PC-9 (cell line): ENCODE data around the gene ICA1. TPM values are rescaled to one million over a fixed set of nuclear protein-coding genes. Genes with fewer than 3 reads are reported as not detected.
"Not testable (repeated sequence)": the region's sequence is repeated elsewhere in the genome, so short reads cannot be mapped to it uniquely, and the experiment has no call there.

ENCODE experiments used
- BruUV-seq: library from RNA; stranded (reverse); fragments of 400-500 nt; replicated peaks from 2 replicates; lab custom pipeline; 2021; lab: Mats Ljungman, UMichigan
- CTCF ChIA-PET: fragments of 300-600 bp; sonication (Branson Sonifier 250); formaldehyde crosslinking; loops from one replicate; lab custom pipeline; 2022; ENCODE audit warnings: antibody characterized with exemption; lab: Charles Lee
- POLR2A ChIA-PET: fragments of 300-600 bp; sonication (Branson Sonifier 250); formaldehyde crosslinking; loops from one replicate; lab custom pipeline; 2022; ENCODE audit warnings: antibody characterized with exemption; ENCODE audit not compliant: unreplicated experiment; lab: Charles Lee
- DNase-seq, 2 experiments: peaks; one replicate each; pipeline versions ENCODE4 v3.0.0 to v3.0.0-alpha.2; 2015 to 2022; ENCODE audit warnings: mixed read lengths in 1 of 2
- H2AFZ ChIP-seq: fragments of 200-600 bp; sonication (generic); 2 replicates; pipeline ENCODE4 v1.8.1; 2017; ENCODE audit warnings: antibody characterized with exemption
- H3F3A ChIP-seq: fragments of 200-600 bp; sonication (generic); 2 replicates; pipeline ENCODE4 v1.8.1; 2017; ENCODE audit warnings: antibody characterized with exemption, mild to moderate bottlenecking, low read depth; ENCODE audit not compliant: insufficient read depth
- H3K27ac ChIP-seq: fragments of 200-600 bp; sonication (generic); 2 replicates; pipeline ENCODE4 v1.6.1; 2016; ENCODE audit warnings: mixed run types
- H3K27me3 ChIP-seq: fragments of 200-600 bp; sonication (generic); 2 replicates; pipeline ENCODE4 v1.6.1; 2016; ENCODE audit warnings: low read depth, mixed run types; ENCODE audit not compliant: insufficient read depth
- H3K36me3 ChIP-seq: fragments of 200-600 bp; sonication (generic); 2 replicates; pipeline ENCODE4 v1.6.1; 2016; ENCODE audit warnings: low read depth, mixed run types
- H3K4me1 ChIP-seq: fragments of 200-600 bp; sonication (generic); replicated peaks from 2 replicates; pipeline ENCODE4 v1.6.1; 2016; ENCODE audit warnings: mixed run types; ENCODE audit not compliant: insufficient read depth
- H3K4me2 ChIP-seq: fragments of 200-600 bp; sonication (generic); 2 replicates; pipeline ENCODE4 v1.6.1; 2017; ENCODE audit warnings: mixed run types
- H3K4me3 ChIP-seq: fragments of 200-600 bp; sonication (generic); 2 replicates; pipeline ENCODE4 v1.6.1; 2016; ENCODE audit warnings: mixed run types
- H3K79me2 ChIP-seq: fragments of 200-600 bp; sonication (generic); 2 replicates; pipeline ENCODE4 v1.6.1; 2017; ENCODE audit warnings: low read depth, mixed run types
- H3K9me2 ChIP-seq: fragments of 200-600 bp; sonication (generic); 2 replicates; pipeline ENCODE4 v1.8.1; 2017; ENCODE audit warnings: mild to moderate bottlenecking; ENCODE audit not compliant: insufficient read depth
- H3K9me3 ChIP-seq: fragments of 200-600 bp; sonication (generic); 2 replicates; pipeline ENCODE4 v1.8.1; 2016; ENCODE audit warnings: low read depth; ENCODE audit not compliant: insufficient read depth
- H4K20me1 ChIP-seq: fragments of 200-600 bp; sonication (generic); 2 replicates; pipeline ENCODE4 v1.8.1; 2017; ENCODE audit not compliant: insufficient read depth
- CTCF ChIP-seq: fragments of 200-600 bp; sonication (generic); conservative IDR thresholded peaks from 2 replicates; pipeline ENCODE4 v1.6.1; 2017; ENCODE audit warnings: mixed run types, antibody characterized with exemption, mild to moderate bottlenecking, moderate library complexity
- EZH2 ChIP-seq: fragments of 200-600 bp; sonication (generic); IDR thresholded peaks from 2 replicates; pipeline ENCODE4 v1.8.0; 2017; ENCODE audit warnings: antibody characterized with exemption, low read depth
- intact Hi-C: fragments of 100-400 bp; cut with micrococcal nuclease; formaldehyde crosslinking; loops from one replicate; pipeline ENCODE4 v1.10.0; 2022; ENCODE audit not compliant: unreplicated experiment
- total RNA-seq: library from RNA; stranded (reverse); gene quantifications from 2 replicates; pipeline ENCODE4 v1.2.3, GENCODE V29; 2021

The ICA1 gene
- total RNA-seq, 1 experiment from 2014 or later = 33.8 TPM

GRCh38 chr7:8249121-8249520 is 12.8 kb downstream of the ICA1 start:
- H3K4me1 ChIP-seq = no peaks in the 10 kb centered on the region
- H3K27me3 ChIP-seq = no peaks in the 10 kb centered on the region
- ChIA-PET CTCF (no interaction called here), POLR2A (no interaction called here)
- BruUV-seq = no TSS peak
- intact Hi-C loops = no loop called here
- H3K36me3 ChIP-seq = no peaks in the 10 kb centered on the region
- H3K4me3 ChIP-seq = no peak overlapping the region
- no peak for DNase-seq
- no peaks in the 10 kb centered on the region for H3K9me3 ChIP-seq
- H3K9me2 ChIP-seq = no peaks in the 10 kb centered on the region
- no peak for TF ChIP-seq EZH2
- TF ChIP-seq CTCF = no peak
- H3K79me2 ChIP-seq = no peaks in the 10 kb centered on the region
- no peak overlapping the region for H3K4me2 ChIP-seq
- no peaks in the 10 kb centered on the region for H3F3A ChIP-seq
- no peak overlapping the region for H2AFZ ChIP-seq
- no peak overlapping the region for H3K27ac ChIP-seq
- H4K20me1 ChIP-seq = no peaks in the 10 kb centered on the region

GRCh38 chr7:8246020-8246419 is 15.9 kb downstream of the ICA1 start:
- H3K4me3 ChIP-seq = no peak overlapping the region
- no peaks in the 10 kb centered on the region for H3K4me1 ChIP-seq
- no peaks in the 10 kb centered on the region for H3K27me3 ChIP-seq
- H3K4me2 ChIP-seq = no peak overlapping the region
- TF ChIP-seq EZH2 = no peak
- no peak for TF ChIP-seq CTCF
- CTCF ChIA-PET = no interaction called here
- H3K9me2 ChIP-seq = no peaks in the 10 kb centered on the region
- no peaks in the 10 kb centered on the region for H3F3A ChIP-seq
- H3K36me3 ChIP-seq = no peaks in the 10 kb centered on the region
- H4K20me1 ChIP-seq = no peaks in the 10 kb centered on the region
- no peak overlapping the region for H2AFZ ChIP-seq
- intact Hi-C loops = no loop called here
- no peak overlapping the region for H3K27ac ChIP-seq
- no peaks in the 10 kb centered on the region for H3K79me2 ChIP-seq
- H3K9me3 ChIP-seq = 0 out of 2 replicates have a peak, but pooled peaks cover 3% of the 10 kb centered on the region
- DNase-seq = no peak
- POLR2A ChIA-PET = no interaction called here
- BruUV-seq = no TSS peak

- H2AFZ ChIP-seq, H3K9me3 ChIP-seq, H3K79me2 ChIP-seq, BruUV-seq, DNase-seq, CTCF ChIA-PET, H3K27me3 ChIP-seq, H3K4me2 ChIP-seq, H3K9me2 ChIP-seq, H3K4me1 ChIP-seq, H3K36me3 ChIP-seq, H3F3A ChIP-seq, H3K27ac ChIP-seq, H3K4me3 ChIP-seq, intact Hi-C loops, POLR2A ChIA-PET, H4K20me1 ChIP-seq: not testable (repeated sequence)
These were observed 16.9 kb downstream of the ICA1 start for GRCh38 chr7:8245032-8245431.

- H3K4me1 ChIP-seq, H3K36me3 ChIP-seq, CTCF ChIA-PET, H4K20me1 ChIP-seq, H3K79me2 ChIP-seq, DNase-seq, H2AFZ ChIP-seq, H3K4me2 ChIP-seq, POLR2A ChIA-PET, H3K4me3 ChIP-seq, H3F3A ChIP-seq, intact Hi-C loops, H3K27me3 ChIP-seq, H3K9me3 ChIP-seq, H3K9me2 ChIP-seq, BruUV-seq, H3K27ac ChIP-seq: not testable (repeated sequence)
These were observed 18.9 kb downstream of the ICA1 start for GRCh38 chr7:8243059-8243458.

- CTCF ChIA-PET = interaction anchor here (0.6 kb wide), 1 partner anchor 654 kb away, joined by 3 read pairs; no protein-coding TSS in a partner anchor
- H3K9me3 ChIP-seq, H3K4me3 ChIP-seq, BruUV-seq, H3F3A ChIP-seq, H3K4me2 ChIP-seq, H3K79me2 ChIP-seq, H3K4me1 ChIP-seq, intact Hi-C loops, POLR2A ChIA-PET, H4K20me1 ChIP-seq, H2AFZ ChIP-seq, H3K27me3 ChIP-seq, H3K9me2 ChIP-seq, H3K27ac ChIP-seq, H3K36me3 ChIP-seq: not testable (repeated sequence)
- peak in 1 of 2 experiments; percentile 44 for DNase-seq
These were observed 22.1 kb downstream of the ICA1 start for GRCh38 chr7:8239702-8240362.
